ENCODE measurements around the gene RNF225.

GRCh38 chr19:58408152-58409009 is 12.9 kb downstream of the RNF225 start, which contains the start of gene ZNF584:
- TF ChIP-seq CTCF (conservative IDR thresholded peaks at IDR 0.05; ENCODE audit: low read length) = peak; percentile 36
- TF ChIP-seq EZH2phosphoT487 (IDR thresholded peaks at IDR 0.05; ENCODE audit: borderline replicate concordance) = no peak
